HG02571 (cell line): ENCODE results near the gene LATS2.

Experiments used
- ATAC-seq: cut with Tn5 transposase; IDR thresholded peaks from one replicate; pipeline ENCODE4 v1.9.1; 2021; ENCODE audit warnings: mild to moderate bottlenecking, moderate library complexity; ENCODE audit not compliant: unreplicated experiment

LATS2 gene

DNA sequence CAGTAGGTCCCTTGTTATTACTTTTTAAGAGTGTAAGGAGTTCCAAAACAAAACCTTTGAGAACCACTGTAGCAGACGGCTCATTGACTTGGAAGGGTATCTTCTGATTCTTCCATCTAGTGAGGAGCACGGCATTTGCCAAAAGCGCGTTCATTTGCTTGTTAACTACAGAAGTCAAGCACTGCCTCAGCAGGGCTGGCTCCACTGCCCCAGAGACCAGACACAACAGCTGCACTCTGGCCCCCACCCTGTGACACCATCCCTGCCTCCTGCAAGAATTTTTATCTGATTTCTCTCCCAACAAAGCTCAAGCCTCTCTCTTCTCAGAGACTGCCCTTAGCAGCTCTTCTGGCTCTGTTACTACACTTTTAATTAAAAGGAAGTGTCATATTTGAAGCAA, 138.1 kb downstream of the LATS2 start:
- no peak for ATAC-seq
